ENCODE data around the gene ZNF428.
A peak's percentile ranks its signal among the peaks of the same experiment; 100 is the strongest.
"Not testable (repeated sequence)": the region's sequence is repeated elsewhere in the genome, so short reads cannot be mapped to it uniquely, and the experiment has no call there.

The ZNF428 gene

GRCh38 chr19:43639519-43640423 is 20.3 kb upstream of the ZNF428 start, which contains the start of gene CADM4:
Gene CADM4 (minus strand): TSS chr19:43639850. CDS start chr19:43639790, 60 bp downstream.
- peak; percentile 65 for DNase-seq

- DNase-seq, result peak; percentile 40
Observed at GRCh38 chr19:43638995-43639518, 19.6 kb upstream of the ZNF428 start.

GRCh38 chr19:43638214-43638994 is 19.0 kb upstream of the ZNF428 start:
- DNase-seq, result peak; percentile 41

- DNase-seq, result peak; percentile 37
Observed at GRCh38 chr19:43636121-43636683, 16.8 kb upstream of the ZNF428 start.

DNA sequence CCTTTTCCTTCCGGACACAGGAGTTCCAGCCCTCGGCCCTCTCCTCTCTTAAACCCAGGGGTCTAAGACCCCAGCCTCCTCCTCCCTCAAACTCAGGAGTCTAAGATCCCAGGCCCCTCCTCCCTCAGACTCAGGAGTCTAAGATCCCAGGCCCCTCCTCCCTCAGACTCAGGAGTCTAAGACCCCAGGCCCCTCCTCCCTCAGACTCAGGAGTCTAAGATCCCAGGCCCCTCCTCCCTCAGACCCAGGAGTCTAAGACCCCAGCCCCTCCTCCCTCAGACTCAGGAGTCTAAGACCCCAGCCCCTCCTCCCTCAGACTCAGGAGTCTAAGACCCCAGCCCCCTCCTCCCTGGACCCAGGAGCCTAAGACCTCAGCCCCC is 16.1 kb upstream of the ZNF428 start:
- DNase-seq, result not testable (repeated sequence)

DNA sequence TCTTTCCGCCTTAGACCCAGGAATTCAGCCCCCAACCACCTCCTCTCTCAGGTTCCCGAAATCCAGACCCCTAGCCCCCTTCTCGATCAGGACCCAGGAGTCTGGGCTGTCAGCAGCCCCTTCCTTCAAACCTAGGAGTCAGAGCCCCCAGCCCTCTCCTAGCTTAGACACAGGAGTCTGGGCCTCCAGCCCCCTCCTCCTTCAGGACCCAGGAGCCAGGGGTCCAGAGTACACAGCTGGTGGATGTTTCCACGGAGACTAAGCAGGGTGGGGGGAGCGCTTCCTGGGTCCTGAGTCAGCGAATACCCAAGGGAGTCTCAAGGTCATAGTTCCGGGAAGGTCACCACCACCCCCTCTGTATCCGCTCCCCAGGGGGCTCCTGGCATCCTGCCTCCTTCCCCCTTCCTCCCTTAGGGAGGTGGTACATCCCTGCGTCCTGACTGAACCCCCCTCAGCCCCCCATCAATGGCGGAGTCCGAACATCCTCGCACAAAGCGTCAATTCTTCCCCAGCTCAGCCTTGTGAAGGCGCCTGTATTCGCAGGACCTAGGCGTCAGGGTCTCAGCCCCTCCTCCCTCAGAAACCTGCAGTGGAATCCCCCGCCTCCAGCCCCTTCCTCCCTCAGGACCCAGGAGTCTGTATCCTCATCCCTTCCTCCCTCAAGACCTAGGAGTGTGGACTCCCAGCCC is 15.6 kb upstream of the ZNF428 start:
- DNase-seq, result peak; percentile 86

GRCh38 chr19:43634506-43634871 is 15.1 kb upstream of the ZNF428 start:
- peak; percentile 48 for DNase-seq

DNA sequence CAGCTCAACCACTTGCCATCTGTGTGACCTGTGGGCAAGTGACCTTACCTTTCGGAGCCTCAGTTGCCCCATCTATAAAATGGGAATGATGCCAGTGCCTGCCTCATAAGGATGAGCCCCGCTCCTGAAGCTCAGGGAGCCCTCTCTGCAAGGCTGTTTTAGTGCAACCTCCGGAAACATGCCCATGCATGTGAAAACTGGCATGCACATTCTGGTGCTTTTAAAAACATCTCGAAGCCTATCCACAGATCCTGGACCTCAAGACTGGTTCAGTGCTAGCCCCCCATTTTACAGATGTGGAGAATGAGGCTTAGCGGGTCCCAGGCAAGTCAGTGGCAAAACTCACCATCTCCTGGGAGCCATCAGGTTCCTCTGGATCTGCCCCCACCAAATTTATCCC is 14.6 kb upstream of the ZNF428 start:
- no peak for DNase-seq

DNA sequence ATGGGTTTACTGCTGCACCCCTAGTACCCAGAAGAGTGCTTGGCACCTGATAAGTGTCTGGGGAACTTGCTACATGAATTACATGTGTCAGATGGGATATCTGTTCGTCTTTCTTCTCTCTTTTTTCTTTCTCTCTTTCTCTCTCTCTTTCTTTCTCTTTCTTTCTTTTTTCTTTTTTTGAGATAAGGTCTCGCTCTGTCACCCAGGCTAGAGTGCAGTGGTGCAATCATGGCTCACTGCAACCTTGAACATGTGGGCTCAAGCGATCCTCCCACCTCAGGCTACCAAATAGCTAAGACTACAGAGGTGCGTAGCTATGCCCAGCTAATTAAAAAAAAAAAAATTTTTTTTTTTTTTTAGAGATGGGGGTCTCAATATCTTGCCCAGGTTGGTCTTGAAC is 14.1 kb upstream of the ZNF428 start:
- no peak for DNase-seq

GRCh38 chr19:43631491-43631890 is 12.1 kb upstream of the ZNF428 start:
- no peak for DNase-seq

- no peak for DNase-seq
Observed at GRCh38 chr19:43628646-43629326, 9.4 kb upstream of the ZNF428 start.

- DNase-seq, result no peak
Observed at GRCh38 chr19:43626838-43627237, 7.4 kb upstream of the ZNF428 start.

DNA sequence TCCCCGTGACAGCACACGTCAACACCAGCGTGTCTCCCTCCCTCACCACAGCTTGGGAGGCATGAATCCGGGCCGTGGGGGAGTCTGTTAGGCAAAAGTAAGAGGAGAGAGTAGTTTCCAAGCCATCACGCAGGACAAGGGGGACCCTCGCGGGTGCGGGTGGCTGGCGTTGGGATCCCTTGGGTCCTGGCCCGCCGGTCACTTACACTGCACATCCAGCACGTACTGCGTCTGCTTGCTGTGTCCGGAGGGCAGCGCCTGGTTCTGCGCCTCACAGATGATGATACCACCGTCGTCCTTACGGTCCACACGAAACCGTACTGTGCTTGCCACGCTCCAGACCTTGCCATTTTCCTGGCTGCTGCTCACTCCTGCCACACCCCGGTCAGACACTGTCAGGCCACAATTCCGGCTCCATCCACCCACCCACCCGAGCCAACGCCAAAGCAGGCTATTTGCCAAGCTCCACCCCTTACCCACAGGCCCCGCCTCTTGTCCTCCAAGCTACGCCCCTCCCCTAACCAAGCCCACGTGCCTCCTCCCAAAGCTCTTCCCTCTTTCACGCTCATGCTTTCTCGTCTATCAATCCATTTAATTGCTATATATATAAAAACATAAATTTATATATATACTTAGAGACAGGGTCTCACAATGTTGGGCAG is 6.6 kb upstream of the ZNF428 start:
- no peak for DNase-seq

DNA sequence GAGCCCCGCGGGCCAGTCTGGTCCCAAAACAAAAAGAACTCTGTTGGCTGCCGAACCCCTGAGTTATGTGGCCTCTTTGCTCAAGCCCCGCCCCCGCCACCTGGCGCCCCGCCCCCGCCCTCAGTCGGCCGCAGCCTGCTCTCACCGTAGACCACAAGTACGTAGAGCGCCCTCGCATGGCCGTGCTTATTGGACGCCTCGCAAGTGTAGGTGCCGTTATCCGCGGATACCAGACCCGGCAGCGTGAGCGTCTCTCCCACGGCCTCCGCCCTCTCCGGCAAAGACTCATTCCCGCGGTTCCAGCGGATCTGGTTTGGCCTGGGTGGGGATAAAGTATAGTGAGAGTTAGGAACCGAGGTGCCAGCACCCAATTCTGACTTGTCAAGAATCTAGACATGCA is 5.5 kb upstream of the ZNF428 start:
- DNase-seq, result no peak

DNA sequence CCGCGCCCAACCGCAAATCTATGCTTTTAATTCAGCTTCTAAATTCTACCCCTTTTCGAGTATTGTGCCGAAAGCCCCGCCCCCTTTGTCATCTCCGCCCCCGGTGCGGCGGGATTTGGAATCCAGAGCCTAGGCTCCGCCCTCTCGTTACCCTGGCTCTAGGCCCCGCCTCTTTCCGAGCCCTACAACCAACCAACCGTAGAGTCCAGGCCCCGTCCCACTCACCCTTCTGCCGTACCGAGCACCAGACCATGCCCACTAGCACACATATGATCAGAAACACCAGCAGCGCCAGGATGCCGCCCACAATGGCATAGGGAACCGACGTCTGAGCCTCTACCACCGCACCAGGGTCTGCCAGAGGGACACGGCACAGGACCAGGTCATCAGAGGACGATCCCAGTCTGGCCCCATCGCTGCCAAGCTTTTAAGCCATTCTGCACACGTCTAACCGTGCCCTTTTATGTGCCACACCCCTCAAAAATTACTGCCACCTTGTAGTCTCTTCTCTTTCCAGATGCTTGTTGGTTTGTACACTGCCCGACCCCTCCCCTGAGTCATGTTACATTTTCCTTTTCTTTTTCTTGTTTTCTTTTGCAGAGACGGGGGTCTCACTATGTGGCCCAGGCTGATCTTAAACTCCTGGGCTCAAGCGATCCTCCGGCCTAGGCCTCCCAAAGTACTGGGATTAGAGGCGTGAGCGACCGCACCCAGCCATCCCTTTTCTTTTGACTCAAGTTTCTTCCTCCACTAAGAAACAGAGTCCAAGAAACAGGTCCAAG is 4.7 kb upstream of the ZNF428 start:
- no peak for DNase-seq

DNA sequence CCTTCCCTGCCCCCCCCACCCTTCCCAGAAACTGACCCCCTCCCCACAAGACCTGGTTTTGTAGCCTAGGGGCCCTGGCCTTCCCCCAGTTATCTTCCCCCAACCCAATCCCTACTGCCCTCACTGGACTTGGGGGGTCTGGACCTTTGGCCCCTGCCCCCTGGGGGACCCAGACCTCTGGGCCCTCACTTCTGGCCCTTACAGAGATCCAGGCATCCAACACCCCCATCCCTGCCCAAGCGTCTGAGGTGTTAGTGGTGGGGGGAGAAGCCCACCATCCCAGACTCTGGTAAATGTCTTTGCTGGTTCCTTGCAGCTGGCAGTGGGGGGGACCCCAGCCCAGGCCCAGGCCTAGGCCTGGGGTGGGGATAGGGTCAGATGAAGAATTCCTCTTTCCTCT is 3.5 kb upstream of the ZNF428 start:
- DNase-seq, result no peak

DNA sequence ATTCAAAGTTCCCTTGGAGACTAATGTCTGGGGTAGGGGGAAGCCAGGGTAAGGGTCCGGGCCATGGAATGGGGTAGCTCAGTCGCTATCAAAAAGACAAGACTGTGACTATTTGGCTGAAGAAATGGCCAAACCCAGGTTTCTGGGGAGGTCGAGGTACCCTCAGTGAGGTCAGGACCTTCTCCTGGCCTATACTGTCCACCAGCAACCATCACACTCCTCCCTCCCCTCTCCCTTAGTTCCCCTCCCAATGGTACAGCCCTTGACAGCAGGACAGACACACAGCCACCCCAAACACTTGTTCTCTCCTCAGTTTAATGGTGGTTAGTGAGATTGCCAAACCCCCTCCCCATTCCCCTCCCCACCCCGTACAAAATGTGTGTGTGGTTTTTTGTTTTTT is 2.6 kb upstream of the ZNF428 start:
- no peak for DNase-seq

DNA sequence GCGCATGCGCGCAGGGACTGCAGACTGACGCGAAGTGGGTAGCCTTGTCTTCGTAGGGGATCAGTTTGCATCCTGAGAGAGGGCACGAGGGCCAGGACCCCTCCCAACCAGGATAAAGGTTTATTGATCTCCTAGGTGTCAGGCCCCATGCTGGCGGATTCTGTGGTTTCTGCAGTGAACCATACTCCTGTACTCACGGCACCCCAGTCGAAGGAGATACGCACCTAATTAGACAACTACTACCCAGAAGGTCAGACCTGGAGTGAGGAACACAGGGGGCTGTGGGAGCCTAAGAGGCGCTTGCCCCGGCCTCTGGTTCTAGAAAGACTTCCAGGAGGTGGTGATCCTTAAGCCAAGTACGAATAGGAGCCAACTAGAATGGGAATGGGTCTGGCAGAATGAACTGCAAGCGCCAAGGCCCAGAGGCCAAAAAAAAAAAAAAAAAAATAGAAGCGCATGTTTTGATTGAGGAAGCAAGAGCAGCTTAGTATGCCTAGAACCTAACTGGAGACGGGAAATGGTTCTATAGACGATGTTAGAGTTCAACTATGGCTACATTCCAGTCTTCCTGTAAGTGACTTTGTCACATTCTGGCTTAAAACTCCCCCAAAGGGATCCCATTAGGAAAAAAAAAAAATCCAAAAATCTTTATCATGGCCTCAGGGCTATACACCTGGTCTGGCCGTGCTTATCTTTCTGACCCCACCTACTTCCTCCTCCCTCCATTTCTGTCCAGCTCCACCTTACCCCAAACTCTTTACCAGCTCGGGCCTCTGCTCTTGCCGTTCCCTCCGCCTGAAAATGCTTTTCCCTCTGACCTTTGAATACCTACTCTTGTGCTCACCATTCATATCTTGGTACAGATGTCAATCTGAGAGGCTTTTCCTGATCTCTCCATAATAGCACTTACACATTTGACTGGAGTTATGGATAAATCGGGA is 902 bp upstream of the ZNF428 start:
- DNase-seq, result no peak

GRCh38 chr19:43618921-43619261 is 538 bp downstream of the ZNF428 start:
- peak; percentile 94 for DNase-seq

DNA sequence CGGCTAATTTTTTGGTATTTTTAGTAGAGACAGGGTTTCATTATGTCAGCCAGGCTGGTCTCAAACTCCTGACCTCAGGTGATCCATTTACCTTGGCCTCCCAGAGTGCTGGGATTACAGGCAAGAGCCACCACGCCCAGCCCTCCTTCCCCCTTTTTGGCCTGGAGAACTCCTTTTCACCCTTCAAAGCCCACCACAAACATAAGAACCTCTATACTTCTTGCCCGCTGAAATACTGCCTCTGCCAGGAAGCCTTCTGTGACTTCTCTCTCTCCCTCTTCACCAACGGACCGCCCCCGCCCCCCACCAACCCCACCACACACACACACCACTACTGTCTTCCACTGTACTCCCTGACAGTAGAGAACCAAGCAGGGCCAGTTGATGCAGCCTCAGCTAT is 2.5 kb downstream of the ZNF428 start:
- no peak for DNase-seq
